ENCODE results near the gene TNRC6B. TPM values are rescaled to one million over a fixed set of nuclear protein-coding genes. Genes with fewer than 3 reads are reported as not detected.

Gene TNRC6B
- total RNA-seq, 1 donor from 2014 or later: 26.7 TPM

DNA sequence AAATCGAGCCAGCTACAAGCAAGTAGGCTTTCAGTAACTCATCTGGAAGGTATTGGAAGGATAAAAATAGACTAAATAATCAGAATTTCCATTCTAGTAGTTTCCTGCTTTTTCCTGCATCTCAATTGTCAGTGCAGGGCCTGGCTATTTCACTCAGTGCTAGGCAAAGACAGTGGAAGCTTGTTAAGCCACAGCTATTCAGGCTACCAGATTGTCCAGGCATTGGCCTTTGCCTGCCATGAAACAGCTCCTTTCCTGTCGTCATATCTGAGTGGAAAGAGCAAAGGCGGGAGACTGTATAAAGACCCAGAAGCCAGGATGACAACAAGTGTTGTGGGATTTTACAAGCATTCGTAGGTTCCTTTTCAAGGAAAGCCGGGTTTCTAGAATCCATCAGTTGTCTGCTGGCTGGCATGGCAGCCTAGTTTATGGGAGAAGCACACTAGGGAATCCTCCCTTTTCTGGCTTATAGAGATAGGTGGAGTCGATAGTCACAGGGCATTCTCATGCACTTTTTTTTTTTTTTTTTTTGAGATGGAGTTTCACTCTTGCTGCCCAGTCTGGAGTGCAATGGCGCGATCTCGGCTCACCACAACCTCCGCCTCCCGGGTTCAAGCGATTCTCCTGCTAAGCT lies 2.0 kb upstream of the TNRC6B start:
- H3K27me3 ChIP-seq (ENCODE audit: control insufficient read depth, insufficient read depth, low read length): no peaks in the 10 kb centered on the region
- H3K4me3 ChIP-seq (ENCODE audit: low read depth, low read length): no peak overlapping the region
- no peak for TF ChIP-seq CTCF (IDR thresholded peaks at IDR 0.05; ENCODE audit: insufficient read depth, low read length, poor library complexity, severe bottlenecking)
- DNase-seq (ENCODE audit: low read depth): no peak
- no peaks in the 10 kb centered on the region for H3K36me3 ChIP-seq (ENCODE audit: control insufficient read depth, insufficient read depth, low read length)

- H3K4me3 ChIP-seq (ENCODE audit: low read depth, low read length): peak overlapping the region; percentile 32
- H3K36me3 ChIP-seq (ENCODE audit: control insufficient read depth, insufficient read depth, low read length): no peaks in the 10 kb centered on the region
- H3K27me3 ChIP-seq (ENCODE audit: control insufficient read depth, insufficient read depth, low read length): no peaks in the 10 kb centered on the region
- DNase-seq (ENCODE audit: low read depth): no peak
- no peak for TF ChIP-seq CTCF (IDR thresholded peaks at IDR 0.05; ENCODE audit: insufficient read depth, low read length, poor library complexity, severe bottlenecking)
Measured at GRCh38 chr22:40176921-40177737, 596 bp upstream of the TNRC6B start.

- H3K36me3 ChIP-seq (ENCODE audit: control insufficient read depth, insufficient read depth, low read length): no peaks in the 10 kb centered on the region
- peak overlapping the region; percentile 71 for H3K4me3 ChIP-seq (ENCODE audit: low read depth, low read length)
- no peak for TF ChIP-seq CTCF (IDR thresholded peaks at IDR 0.05; ENCODE audit: insufficient read depth, low read length, poor library complexity, severe bottlenecking)
- H3K27me3 ChIP-seq (ENCODE audit: control insufficient read depth, insufficient read depth, low read length): no peaks in the 10 kb centered on the region
- peak; percentile 38 for DNase-seq (ENCODE audit: low read depth)
Measured at GRCh38 chr22:40178417-40179409, 988 bp downstream of the TNRC6B start.

GRCh38 chr22:40179526-40179925 lies 1.8 kb downstream of the TNRC6B start:
- H3K27me3 ChIP-seq (ENCODE audit: control insufficient read depth, insufficient read depth, low read length): no peaks in the 10 kb centered on the region
- TF ChIP-seq CTCF (IDR thresholded peaks at IDR 0.05; ENCODE audit: insufficient read depth, low read length, poor library complexity, severe bottlenecking): no peak
- DNase-seq (ENCODE audit: low read depth): no peak
- no peaks in the 10 kb centered on the region for H3K36me3 ChIP-seq (ENCODE audit: control insufficient read depth, insufficient read depth, low read length)
- H3K4me3 ChIP-seq (ENCODE audit: low read depth, low read length): peak overlapping the region; percentile 71

DNA sequence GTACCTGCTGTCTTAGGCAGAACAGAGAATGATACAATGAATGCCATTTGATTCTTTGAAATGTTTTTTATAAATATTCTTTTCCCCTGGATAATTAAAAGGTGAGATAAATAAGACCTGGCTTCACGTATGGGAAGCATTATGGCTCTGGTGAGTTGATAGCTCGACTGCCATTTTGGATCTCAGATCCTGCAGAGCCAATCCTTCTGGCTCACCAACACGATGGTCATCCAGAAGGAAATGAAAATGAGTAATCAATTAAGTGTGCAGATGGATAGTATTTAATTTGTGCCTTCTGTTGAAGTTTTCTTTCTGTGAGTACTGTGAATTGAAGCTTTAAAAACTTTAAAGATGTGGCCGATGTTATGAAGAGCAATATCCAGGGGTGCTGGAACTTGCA lies 2.7 kb downstream of the TNRC6B start:
- Histone ChIP-seq H3K4me3 (ENCODE audit: low read depth, low read length) (no peak overlapping the region), H3K27me3 (ENCODE audit: control insufficient read depth, insufficient read depth, low read length) (no peaks in the 10 kb centered on the region)

More for the DNA sequence above, 2.7 kb downstream of the TNRC6B start:
- no peak for TF ChIP-seq CTCF (IDR thresholded peaks at IDR 0.05; ENCODE audit: insufficient read depth, low read length, poor library complexity, severe bottlenecking)
- H3K36me3 ChIP-seq (ENCODE audit: control insufficient read depth, insufficient read depth, low read length): no peaks in the 10 kb centered on the region
- no peak for DNase-seq (ENCODE audit: low read depth)
